H1 (cell line): Measurements from ENCODE around the gene POLR3C. TPM values are rescaled to one million over a fixed set of nuclear protein-coding genes. Genes with fewer than 3 reads are reported as not detected.

ENCODE experiments used
- ASH2L ChIP-seq: fragments of 200-600, 300-600 bp; sonication (generic); IDR thresholded peaks from one replicate; pipeline ENCODE4 v1.7.1; 2017; ENCODE audit warnings: low read length
- CEBPB ChIP-seq: IDR thresholded peaks from 2 replicates; pipeline ENCODE4 v1.6.1; 2012; ENCODE audit warnings: low read depth, low read length
- CHD1 ChIP-seq: IDR thresholded peaks from 2 replicates; pipeline ENCODE4 v1.6.1; 2012; ENCODE audit warnings: low read depth, low read length, improper control_type of control experiment
- CHD2 ChIP-seq: IDR thresholded peaks from 2 replicates; pipeline ENCODE4 v1.6.1; 2012; ENCODE audit warnings: low read length, improper control_type of control experiment
- KDM1A ChIP-seq: fragments of 200-600, 300-600 bp; sonication (generic); IDR thresholded peaks from 2 replicates; pipeline ENCODE4 v1.7.1; 2016; ENCODE audit warnings: mild to moderate bottlenecking, low read length, borderline replicate concordance
- KDM4A ChIP-seq: IDR thresholded peaks from one replicate; pipeline ENCODE4 v1.7.1; 2012; ENCODE audit warnings: low read depth, mild to moderate bottlenecking, moderate library complexity, low read length, inconsistent platforms; ENCODE audit not compliant: severe bottlenecking
- KDM5A ChIP-seq: fragments of 200-600 bp; IDR thresholded peaks from 2 replicates; pipeline ENCODE4 v1.7.1; 2012; ENCODE audit warnings: mild to moderate bottlenecking, low read length, inconsistent platforms, mixed read lengths
- MAFK ChIP-seq: IDR thresholded peaks from 2 replicates; pipeline ENCODE4 v1.6.1; 2012; ENCODE audit warnings: low read depth, mild to moderate bottlenecking, improper control_type of control experiment, low read length
- NANOG ChIP-seq: IDR thresholded peaks from 2 replicates; pipeline ENCODE4 v1.6.1; 2011; ENCODE audit warnings: low read length, low read depth, mild to moderate bottlenecking, inconsistent platforms; ENCODE audit not compliant: insufficient read depth, poor library complexity, severe bottlenecking
- POLR2A ChIP-seq, 2 experiments: IDR thresholded peaks; 1 replicate in 1 of 2; 2 replicates in 1 of 2; pipeline ENCODE4 v1.6.1; 2011; ENCODE audit warnings: low read depth in 2 of 2, low read length in 2 of 2, mild to moderate bottlenecking in 2 of 2; ENCODE audit errors: control extremely low read depth in 1 of 2
- POLR2AphosphoS5 ChIP-seq: IDR thresholded peaks from 2 replicates; pipeline ENCODE4 v1.6.1; 2011; ENCODE audit warnings: low read depth, low read length
- SP4 ChIP-seq: IDR thresholded peaks from 2 replicates; pipeline ENCODE4 v1.6.1; 2012; ENCODE audit warnings: low read length, inconsistent platforms
- SUZ12 ChIP-seq: fragments of 200-600 bp; sonication (generic); IDR thresholded peaks from 2 replicates; pipeline ENCODE4 v1.6.1; 2012; ENCODE audit warnings: mild to moderate bottlenecking, inconsistent platforms, low read length, moderate library complexity, mixed read lengths
- TAF1 ChIP-seq: IDR thresholded peaks from 2 replicates; pipeline ENCODE4 v1.6.1; 2011; ENCODE audit warnings: mild to moderate bottlenecking, low read depth, low read length
- TAF7 ChIP-seq: optimal IDR thresholded peaks from 2 replicates; pipeline ENCODE3; 2011; ENCODE audit warnings: low read depth, mild to moderate bottlenecking, inconsistent platforms, low read length, moderate library complexity, borderline replicate concordance
- TBP ChIP-seq: IDR thresholded peaks from 2 replicates; pipeline ENCODE4 v1.6.1; 2011; ENCODE audit warnings: low read depth, low read length, improper control_type of control experiment
- polyA plus RNA-seq, 7 experiments: library from polyadenylated mRNA; depleted of rRNA in 3 of 7; stranded (reverse) in 5 of 7; unstranded in 2 of 7; fragments of >200 nt in 5 of 7; fragments of 200-250 nt in 2 of 7; gene quantifications; 1 replicate in 5 of 7; 2 replicates in 1 of 7; 4 replicates in 1 of 7; pipeline versions ENCODE4 v1.2.1 to v1.2.3, GENCODE V29; 2011 to 2013; ENCODE audit warnings: missing spikeins in 2 of 7, mixed read lengths in 2 of 7
- total RNA-seq: library from RNA; stranded (reverse); fragmentation: NEBNext Ultra II Directional; extraction: Animal tissue kit (Norgen Biotek cat#: 25700); gene quantifications from 2 replicates; pipeline ENCODE4 v1.2.1, GENCODE V29; 2021
- TF ChIP-seq, protein P1 (sequence below): IDR thresholded peaks from 2 replicates; pipeline ENCODE4 v1.6.1; 2012; ENCODE audit warnings: inconsistent platforms
- TF ChIP-seq, protein P2 (sequence below): IDR thresholded peaks from 2 replicates; pipeline ENCODE4 v1.6.1; 2012; ENCODE audit warnings: inconsistent platforms

The POLR3C gene
- total and polyA plus RNA-seq, 2 of the 8 experiments (the other 6 are each of a cell fraction or from before 2014, with no cell fraction given), result 26.8 TPM

- 0 out of 3 replicates have a peak, but pooled peaks of 1 of the 2 experiments have one; percentile 19 for TF ChIP-seq POLR2A (IDR thresholded peaks at IDR 0.05; ENCODE audit: control extremely low read depth in 1 of 2, low read depth in 2 of 2, low read length in 2 of 2)
- peak; percentile 68 for TF ChIP-seq ASH2L
- no peak for TF ChIP-seq CHD1
- no peak for TF ChIP-seq KDM5A
- peak; percentile 31; the same call in 1 of the 2 replicates for TF ChIP-seq TBP
- no peak for TF ChIP-seq CHD2
- TF ChIP-seq KDM4A, result peak; percentile 56
- no peak for TF ChIP-seq NANOG
- TF ChIP-seq SP4, result no peak
- peak; percentile 55; the same call in 1 of the 2 replicates for TF ChIP-seq SUZ12
- peak; percentile 67 for TF ChIP-seq CEBPB
- TF ChIP-seq, protein P1, sequence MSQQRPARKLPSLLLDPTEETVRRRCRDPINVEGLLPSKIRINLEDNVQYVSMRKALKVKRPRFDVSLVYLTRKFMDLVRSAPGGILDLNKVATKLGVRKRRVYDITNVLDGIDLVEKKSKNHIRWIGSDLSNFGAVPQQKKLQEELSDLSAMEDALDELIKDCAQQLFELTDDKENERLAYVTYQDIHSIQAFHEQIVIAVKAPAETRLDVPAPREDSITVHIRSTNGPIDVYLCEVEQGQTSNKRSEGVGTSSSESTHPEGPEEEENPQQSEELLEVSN, result peak; percentile 21; the same call in 1 of the 2 replicates
- TF ChIP-seq MAFK, result no peak
- no peak; the same call in 1 of the 2 replicates for TF ChIP-seq POLR2AphosphoS5
- TF ChIP-seq KDM1A, result no peak
- TF ChIP-seq TAF1, result 0 out of 2 replicates have a peak, but pooled peaks have one; percentile 22
- TF ChIP-seq, protein P2, sequence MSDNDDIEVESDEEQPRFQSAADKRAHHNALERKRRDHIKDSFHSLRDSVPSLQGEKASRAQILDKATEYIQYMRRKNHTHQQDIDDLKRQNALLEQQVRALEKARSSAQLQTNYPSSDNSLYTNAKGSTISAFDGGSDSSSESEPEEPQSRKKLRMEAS, result no peak; the same call in 1 of the 2 replicates
- peak; percentile 7 for TF ChIP-seq TAF7
Observed at GRCh38 chr1:145871994-145872924, 48.3 kb downstream of the POLR3C start (continued).
